ENCODE data around the gene CWH43. TPM values are rescaled to one million over a fixed set of nuclear protein-coding genes. Genes with fewer than 3 reads are reported as not detected.

CWH43 gene
- not detected for total RNA-seq

DNA sequence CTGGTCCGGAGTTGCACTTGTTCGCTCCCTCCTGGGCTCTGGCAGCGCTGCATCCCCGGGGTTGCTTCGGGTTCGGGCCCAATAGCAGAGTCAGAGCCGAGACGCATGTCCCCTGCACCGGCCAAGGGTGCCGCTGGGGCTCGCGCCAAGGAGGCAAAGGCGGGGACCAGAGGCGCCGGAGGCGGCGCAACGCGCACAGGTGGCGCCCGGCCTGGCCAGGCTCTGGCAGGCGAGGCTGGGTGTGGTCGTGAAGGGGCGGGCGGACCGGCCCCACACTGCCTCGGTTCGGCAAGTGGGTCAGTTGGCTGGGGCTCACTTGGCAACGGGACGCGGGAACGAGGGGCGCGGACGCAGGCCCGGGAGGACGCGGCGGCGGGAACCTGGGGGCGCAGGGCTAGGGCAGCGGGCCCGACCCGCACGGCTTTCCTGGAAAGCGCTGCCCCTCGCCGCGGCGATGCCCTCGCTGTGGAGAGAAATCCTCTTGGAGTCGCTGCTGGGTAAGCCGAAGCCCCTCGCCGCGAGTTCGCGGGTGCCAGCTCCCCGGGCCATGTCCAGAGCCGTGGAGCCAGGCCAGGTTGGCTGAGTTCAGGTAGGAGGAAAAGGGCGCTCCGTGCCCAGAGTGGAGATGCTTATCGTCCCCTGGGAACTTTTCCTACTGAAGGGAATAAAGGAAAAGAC is at the start of gene CWH43:
Gene CWH43 (plus strand): TSS at position 300 of the 678 bp plus-strand sequence. CDS start 155 bp downstream, at position 455.
- H3K4me3 ChIP-seq: no peak within 1 kb of the TSS
- H3K27me3 ChIP-seq: peaks cover 0 to 34% of the 10 kb centered on the region in 2 donors
- H3K27ac ChIP-seq: no peak within 1 kb of the TSS
- peaks cover 0 to 7% (median 0%) of the 10 kb centered on the region in 4 donors for H3K4me1 ChIP-seq
- H3K36me3 ChIP-seq: no peaks in the 10 kb centered on the region
- DNase-seq (ENCODE audit: low spot score in 2 of 2): no peak
- TF ChIP-seq POLR2A (IDR thresholded peaks at IDR 0.05): no peak
- TF ChIP-seq EP300 (IDR thresholded peaks at IDR 0.05): no peak
- TF ChIP-seq, protein P1, sequence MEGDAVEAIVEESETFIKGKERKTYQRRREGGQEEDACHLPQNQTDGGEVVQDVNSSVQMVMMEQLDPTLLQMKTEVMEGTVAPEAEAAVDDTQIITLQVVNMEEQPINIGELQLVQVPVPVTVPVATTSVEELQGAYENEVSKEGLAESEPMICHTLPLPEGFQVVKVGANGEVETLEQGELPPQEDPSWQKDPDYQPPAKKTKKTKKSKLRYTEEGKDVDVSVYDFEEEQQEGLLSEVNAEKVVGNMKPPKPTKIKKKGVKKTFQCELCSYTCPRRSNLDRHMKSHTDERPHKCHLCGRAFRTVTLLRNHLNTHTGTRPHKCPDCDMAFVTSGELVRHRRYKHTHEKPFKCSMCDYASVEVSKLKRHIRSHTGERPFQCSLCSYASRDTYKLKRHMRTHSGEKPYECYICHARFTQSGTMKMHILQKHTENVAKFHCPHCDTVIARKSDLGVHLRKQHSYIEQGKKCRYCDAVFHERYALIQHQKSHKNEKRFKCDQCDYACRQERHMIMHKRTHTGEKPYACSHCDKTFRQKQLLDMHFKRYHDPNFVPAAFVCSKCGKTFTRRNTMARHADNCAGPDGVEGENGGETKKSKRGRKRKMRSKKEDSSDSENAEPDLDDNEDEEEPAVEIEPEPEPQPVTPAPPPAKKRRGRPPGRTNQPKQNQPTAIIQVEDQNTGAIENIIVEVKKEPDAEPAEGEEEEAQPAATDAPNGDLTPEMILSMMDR (IDR thresholded peaks at IDR 0.05): no peak
- 2 to 12% methylated on average over 20 to 45 of the region's 63 CpGs for WGBS, 2 donors
- peaks cover 0 to 12% (median 0%) of the 10 kb centered on the region in 4 donors for H3K9me3 ChIP-seq

GRCh38 chr4:48937033-48937432 is 49.0 kb upstream of the CWH43 start:
- WGBS, 2 donors: 72 to 78% methylated on average over 2 of the region's 2 CpGs
- no peak overlapping the region for H3K27ac ChIP-seq
- TF ChIP-seq EP300 (IDR thresholded peaks at IDR 0.05) (no peak), POLR2A (IDR thresholded peaks at IDR 0.05) (no peak)
- TF ChIP-seq, protein P1 (IDR thresholded peaks at IDR 0.05): no peak
- H3K27me3 ChIP-seq: no peaks in the 10 kb centered on the region
- peaks cover 0 to 7% (median 0%) of the 10 kb centered on the region in 4 donors for H3K9me3 ChIP-seq
- no peaks in the 10 kb centered on the region for H3K4me1 ChIP-seq
- no peak overlapping the region for H3K4me3 ChIP-seq
- DNase-seq (ENCODE audit: low spot score in 2 of 2): no peak
- no peaks in the 10 kb centered on the region for H3K36me3 ChIP-seq

DNA sequence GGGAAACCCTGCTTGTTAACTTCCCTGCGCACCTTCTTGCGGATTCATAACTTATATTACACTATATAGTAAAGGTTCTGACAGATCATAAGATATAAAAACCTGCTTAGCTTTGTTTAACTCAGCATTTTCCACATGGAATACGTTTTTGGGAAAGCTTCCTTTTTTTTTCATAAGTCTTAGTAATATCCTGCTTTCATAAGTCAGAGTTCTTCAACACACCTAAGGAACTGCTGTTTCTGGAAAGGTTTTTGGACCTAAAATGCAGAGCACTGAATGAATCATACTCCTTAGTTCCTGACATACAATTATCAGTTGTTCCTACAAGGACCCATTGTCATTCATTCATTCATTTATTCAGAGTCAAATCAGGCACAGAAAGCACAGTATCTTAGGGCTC is 47.2 kb upstream of the CWH43 start:
- Histone ChIP-seq H3K9me3 (peaks cover 0 to 7% (median 0%) of the 10 kb centered on the region in 4 donors), H3K36me3 (no peaks in the 10 kb centered on the region), H3K4me3 (no peak overlapping the region), H3K27me3 (no peaks in the 10 kb centered on the region), H3K27ac (no peak overlapping the region), H3K4me1 (no peaks in the 10 kb centered on the region)
- TF ChIP-seq, protein P1 (IDR thresholded peaks at IDR 0.05): no peak
- no peak for TF ChIP-seq POLR2A (IDR thresholded peaks at IDR 0.05)
- no peak for TF ChIP-seq EP300 (IDR thresholded peaks at IDR 0.05)
- 81 to 88% methylated on average over 3 of the region's 3 CpGs for WGBS, 2 donors
- DNase-seq (ENCODE audit: low spot score in 2 of 2): no peak

GRCh38 chr4:48939785-48940184 is 46.3 kb upstream of the CWH43 start:
- TF ChIP-seq, protein P1 (IDR thresholded peaks at IDR 0.05): no peak
- TF ChIP-seq POLR2A (IDR thresholded peaks at IDR 0.05): no peak
- no peak for TF ChIP-seq EP300 (IDR thresholded peaks at IDR 0.05)
- no peak overlapping the region for H3K4me3 ChIP-seq
- H3K36me3 ChIP-seq: no peaks in the 10 kb centered on the region
- no peaks in the 10 kb centered on the region for H3K27me3 ChIP-seq
- peaks cover 0 to 7% (median 0%) of the 10 kb centered on the region in 4 donors for H3K9me3 ChIP-seq
- no peaks in the 10 kb centered on the region for H3K4me1 ChIP-seq
- no peak for DNase-seq (ENCODE audit: low spot score in 2 of 2)
- no peak overlapping the region for H3K27ac ChIP-seq

DNA sequence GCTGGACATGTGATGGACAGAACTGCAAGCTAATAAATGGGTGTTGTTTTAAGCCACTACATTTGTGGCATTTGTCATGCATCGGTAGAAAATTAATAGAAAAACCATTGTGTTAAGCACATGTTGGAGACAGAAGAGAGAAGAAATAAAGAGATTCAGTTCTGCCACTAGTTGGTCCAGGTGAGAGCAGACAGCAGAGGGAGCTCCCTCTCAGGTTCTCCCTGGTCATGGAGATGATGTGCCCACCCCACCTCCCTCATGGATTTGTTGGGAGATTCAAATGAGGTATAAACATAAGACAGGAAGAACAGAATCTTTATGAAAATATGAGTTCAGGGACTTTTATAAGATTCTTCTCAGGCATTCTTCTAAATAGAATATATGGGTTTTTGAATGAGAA is 42.7 kb upstream of the CWH43 start:
- Histone ChIP-seq H3K4me1 (no peaks in the 10 kb centered on the region), H3K9me3 (peaks cover 0 to 3% (median 0%) of the 10 kb centered on the region in 4 donors), H3K27me3 (no peaks in the 10 kb centered on the region), H3K36me3 (no peaks in the 10 kb centered on the region), H3K27ac (no peak overlapping the region), H3K4me3 (no peak overlapping the region)
- TF ChIP-seq, protein P1 (IDR thresholded peaks at IDR 0.05): no peak
- TF ChIP-seq POLR2A (IDR thresholded peaks at IDR 0.05) (no peak), EP300 (IDR thresholded peaks at IDR 0.05) (no peak)
- DNase-seq (ENCODE audit: low spot score in 2 of 2): no peak
- WGBS, 2 donors: 52 to 63% methylated on average over 1 of the region's 1 CpG
